ENCODE results near the gene NEK10.

NEK10 gene

DNA sequence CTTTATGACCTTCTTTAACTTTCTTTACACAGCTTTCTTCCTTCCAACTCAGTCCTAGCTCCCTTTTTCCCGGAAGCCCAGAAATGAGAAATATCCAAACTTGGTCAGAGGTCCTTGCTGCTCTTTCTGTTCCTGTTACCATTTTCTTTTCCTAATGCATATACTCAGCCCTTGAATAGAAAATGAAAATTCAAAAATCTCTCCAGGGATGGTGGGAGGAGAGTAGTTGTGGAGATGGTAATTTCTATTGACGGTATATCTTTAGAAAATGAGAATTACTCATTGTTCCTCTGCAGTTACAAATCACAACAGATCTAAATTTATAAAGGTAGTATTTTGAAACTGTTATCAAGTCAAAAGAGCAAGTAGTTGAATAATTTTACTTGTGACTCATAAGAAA lies 255.1 kb downstream of the NEK10 start:
- no peaks in the 10 kb centered on the region for H3K27me3 Mint-ChIP-seq
- no peak overlapping the region for H3K4me3 Mint-ChIP-seq
- peaks cover 2% of the 10 kb centered on the region for H3K36me3 Mint-ChIP-seq
- H3K4me1 Mint-ChIP-seq (ENCODE audit: low read depth) = no peaks in the 10 kb centered on the region
- no peaks in the 10 kb centered on the region for H3K9me3 Mint-ChIP-seq (ENCODE audit: low read depth)
- no peak overlapping the region for H3K27ac Mint-ChIP-seq

DNA sequence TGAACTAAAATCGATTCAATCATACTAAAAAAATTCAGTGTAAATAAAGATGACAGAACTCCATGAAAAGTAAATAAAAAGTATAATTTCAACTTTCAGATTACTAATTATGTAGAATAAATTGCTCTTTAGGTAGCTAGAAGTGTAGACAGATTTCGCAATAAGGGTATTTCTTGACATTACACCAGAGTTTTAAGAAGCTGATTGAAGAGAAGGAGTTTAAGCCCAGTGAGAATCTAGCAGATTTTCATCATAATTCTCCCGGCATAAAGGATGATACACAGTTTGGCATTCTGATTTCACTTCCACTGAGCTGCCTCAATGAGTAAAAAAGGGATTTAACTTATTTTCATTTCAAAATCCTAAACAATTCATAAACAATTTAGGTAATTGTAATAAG lies 259.2 kb downstream of the NEK10 start:
- H3K4me1 Mint-ChIP-seq (ENCODE audit: low read depth) = no peaks in the 10 kb centered on the region
- no peak overlapping the region for H3K4me3 Mint-ChIP-seq
- H3K36me3 Mint-ChIP-seq = no peaks in the 10 kb centered on the region
- H3K9me3 Mint-ChIP-seq (ENCODE audit: low read depth) = no peaks in the 10 kb centered on the region
- H3K27ac Mint-ChIP-seq = no peak overlapping the region
- H3K27me3 Mint-ChIP-seq = peaks cover 1% of the 10 kb centered on the region

GRCh38 chr3:27108322-27108721 lies 260.9 kb downstream of the NEK10 start:
- Mint-ChIP-seq H3K4me3 (no peak overlapping the region), H3K9me3 (ENCODE audit: low read depth) (no peaks in the 10 kb centered on the region), H3K27me3 (peaks cover 2% of the 10 kb centered on the region), H3K36me3 (no peaks in the 10 kb centered on the region), H3K4me1 (ENCODE audit: low read depth) (no peaks in the 10 kb centered on the region), H3K27ac (no peak overlapping the region)

DNA sequence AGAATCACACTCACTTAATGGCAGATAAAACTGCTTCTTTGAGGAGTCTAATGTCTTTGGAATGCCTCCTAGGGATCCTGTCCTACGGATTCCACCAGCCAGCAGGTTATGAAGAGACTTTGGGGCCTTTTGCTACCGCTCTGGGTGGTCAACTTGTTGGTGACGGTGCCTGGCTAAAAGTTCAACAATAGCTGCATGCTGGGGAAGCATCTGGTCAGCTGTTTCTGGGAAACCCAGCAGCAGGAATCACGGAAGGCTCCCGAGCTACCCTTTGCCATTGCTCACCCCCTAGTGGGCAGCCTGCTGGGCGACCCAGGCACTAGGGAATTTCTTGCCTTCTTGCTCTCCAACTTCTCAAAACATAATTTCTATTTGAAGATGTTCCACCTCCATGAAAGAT lies 263.3 kb downstream of the NEK10 start:
- no peak overlapping the region for H3K4me3 Mint-ChIP-seq
- no peaks in the 10 kb centered on the region for H3K36me3 Mint-ChIP-seq
- H3K27me3 Mint-ChIP-seq = peaks cover 2% of the 10 kb centered on the region
- no peak overlapping the region for H3K27ac Mint-ChIP-seq
- H3K4me1 Mint-ChIP-seq (ENCODE audit: low read depth) = no peaks in the 10 kb centered on the region
- H3K9me3 Mint-ChIP-seq (ENCODE audit: low read depth) = no peaks in the 10 kb centered on the region

GRCh38 chr3:27097182-27097581 lies 272.0 kb downstream of the NEK10 start:
- no peaks in the 10 kb centered on the region for H3K9me3 Mint-ChIP-seq (ENCODE audit: low read depth)

DNA sequence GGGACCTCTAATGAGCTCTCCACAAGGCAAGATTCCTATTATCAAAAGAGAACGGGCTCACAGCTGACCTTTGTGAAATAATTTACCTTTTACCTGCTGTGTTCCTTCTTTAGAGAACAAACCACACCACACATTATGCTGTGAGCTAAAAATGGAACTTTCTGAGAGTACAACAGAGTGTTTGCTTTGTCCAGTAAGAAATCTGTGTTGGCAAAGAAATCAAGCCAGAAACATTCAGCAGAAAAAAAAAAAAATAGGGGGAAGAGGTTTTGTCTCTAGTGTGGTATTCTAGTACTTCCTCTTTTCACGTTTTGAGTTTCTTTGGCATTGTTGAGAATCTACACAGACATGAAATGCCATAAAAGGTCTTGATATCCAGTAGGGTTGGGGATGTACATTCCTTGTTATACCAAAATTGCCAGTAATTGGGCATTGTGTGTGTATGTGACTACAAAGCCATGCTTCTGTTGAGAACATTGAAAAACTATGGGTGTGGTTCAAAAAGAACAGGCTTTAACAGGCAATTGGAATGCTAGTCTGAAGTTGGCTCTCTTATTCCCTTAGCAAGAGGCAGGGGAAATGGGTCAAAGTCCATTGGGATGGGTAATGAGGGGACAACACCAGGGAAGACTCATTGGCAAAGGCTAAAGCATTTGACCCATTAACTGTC lies 273.5 kb downstream of the NEK10 start:
- H3K4me1 Mint-ChIP-seq (ENCODE audit: low read depth) = no peaks in the 10 kb centered on the region
- H3K27ac Mint-ChIP-seq = no peak overlapping the region
- H3K9me3 Mint-ChIP-seq (ENCODE audit: low read depth) = no peaks in the 10 kb centered on the region
- no peak overlapping the region for H3K4me3 Mint-ChIP-seq
- H3K27me3 Mint-ChIP-seq = peaks cover 1% of the 10 kb centered on the region
- no peaks in the 10 kb centered on the region for H3K36me3 Mint-ChIP-seq

More at GRCh38 chr3:27097182-27097581, 272.0 kb downstream of the NEK10 start:
- Mint-ChIP-seq H3K27me3 (peaks cover 1% of the 10 kb centered on the region), H3K4me1 (ENCODE audit: low read depth) (no peaks in the 10 kb centered on the region), H3K4me3 (no peak overlapping the region), H3K27ac (no peak overlapping the region), H3K36me3 (no peaks in the 10 kb centered on the region)

DNA sequence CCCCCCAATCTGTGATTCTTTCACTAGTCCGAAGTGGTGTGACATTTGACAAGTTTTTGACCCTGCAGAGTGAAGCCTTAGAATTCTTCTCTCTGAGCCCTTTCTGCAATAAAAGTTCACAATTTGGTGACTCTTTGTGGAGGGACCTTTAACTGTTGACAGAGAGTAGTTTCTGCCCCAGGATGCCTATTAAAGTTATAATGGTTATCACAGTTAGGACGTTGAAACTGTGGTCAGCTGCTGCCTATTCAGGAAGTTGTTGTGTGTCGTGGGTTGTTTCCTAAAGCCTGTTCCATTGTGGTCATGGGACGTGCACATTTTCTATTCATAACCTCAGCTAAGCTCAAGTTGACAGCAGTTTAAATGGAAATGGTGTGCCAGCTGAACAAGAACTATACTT lies 274.5 kb downstream of the NEK10 start:
- Mint-ChIP-seq H3K9me3 (ENCODE audit: low read depth) (no peaks in the 10 kb centered on the region), H3K27me3 (no peaks in the 10 kb centered on the region), H3K36me3 (no peaks in the 10 kb centered on the region), H3K4me1 (ENCODE audit: low read depth) (no peaks in the 10 kb centered on the region), H3K4me3 (no peak overlapping the region), H3K27ac (no peak overlapping the region)

- H3K27me3 Mint-ChIP-seq = no peaks in the 10 kb centered on the region
- H3K27ac Mint-ChIP-seq = no peak overlapping the region
- no peaks in the 10 kb centered on the region for H3K36me3 Mint-ChIP-seq
- H3K4me1 Mint-ChIP-seq (ENCODE audit: low read depth) = no peaks in the 10 kb centered on the region
- no peaks in the 10 kb centered on the region for H3K9me3 Mint-ChIP-seq (ENCODE audit: low read depth)
- no peak overlapping the region for H3K4me3 Mint-ChIP-seq
Measured at GRCh38 chr3:27093771-27094170, 275.4 kb downstream of the NEK10 start.

DNA sequence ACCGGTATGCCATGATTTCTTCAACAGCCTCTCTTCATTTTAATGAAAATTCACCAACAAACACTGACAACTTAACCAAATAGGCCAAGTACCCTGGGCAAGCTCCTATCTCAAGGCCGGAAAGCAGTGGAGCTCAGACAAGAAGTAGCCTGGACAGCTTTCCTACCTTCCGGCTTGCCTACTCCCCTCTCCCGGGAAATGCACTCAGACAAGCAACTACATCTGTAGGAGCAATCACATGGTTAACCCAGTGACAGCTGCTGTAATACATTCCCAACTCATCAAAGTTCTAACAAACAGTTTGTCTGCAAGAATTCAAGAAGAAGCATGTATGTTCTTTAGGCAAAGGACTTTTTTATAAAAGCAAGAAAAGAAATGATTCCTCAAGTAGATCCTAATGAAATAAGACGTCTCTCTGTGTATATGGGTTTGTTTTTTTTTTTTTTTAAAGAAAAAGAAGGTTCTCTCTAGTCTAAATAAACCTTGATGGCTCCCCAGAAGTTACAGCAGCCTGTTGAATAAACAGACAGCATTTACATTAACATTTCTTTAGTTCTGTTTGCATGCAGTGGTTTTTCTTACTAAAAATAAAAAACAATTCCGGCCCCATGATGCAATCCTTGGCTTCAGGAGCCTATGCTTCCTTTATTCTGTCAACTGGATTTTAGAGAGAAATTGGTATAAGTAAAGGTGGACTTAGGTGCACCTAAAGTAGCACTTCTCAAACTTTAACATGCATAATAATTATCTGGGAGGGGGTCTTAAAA lies 278.7 kb downstream of the NEK10 start:
- Mint-ChIP-seq H3K4me1 (ENCODE audit: low read depth) (no peaks in the 10 kb centered on the region), H3K27ac (no peak overlapping the region), H3K4me3 (no peak overlapping the region), H3K27me3 (no peaks in the 10 kb centered on the region), H3K36me3 (no peaks in the 10 kb centered on the region), H3K9me3 (ENCODE audit: low read depth) (no peaks in the 10 kb centered on the region)

- H3K27me3 Mint-ChIP-seq = no peaks in the 10 kb centered on the region
Measured at GRCh38 chr3:27089645-27090044, 279.5 kb downstream of the NEK10 start.

DNA sequence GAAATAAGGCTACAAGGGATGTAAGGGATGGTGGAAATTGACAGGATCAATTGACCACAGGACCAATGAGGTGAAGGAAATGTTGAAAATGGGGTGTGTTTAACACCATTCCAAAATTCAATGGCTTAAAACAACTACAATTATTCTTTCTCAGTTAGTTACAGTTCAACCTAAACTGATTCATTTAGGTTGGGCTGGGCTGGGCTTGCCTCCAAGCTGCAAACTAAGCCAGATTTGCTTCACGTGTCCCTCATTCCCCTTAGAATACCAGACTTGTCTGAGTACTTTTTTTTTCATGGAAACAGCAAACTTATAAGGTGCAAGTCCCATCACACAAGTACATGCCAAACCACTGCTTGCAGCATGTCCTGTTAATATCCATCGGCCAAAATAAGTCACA lies 280.1 kb downstream of the NEK10 start:
- no peak overlapping the region for H3K27ac Mint-ChIP-seq
- H3K27me3 Mint-ChIP-seq = no peaks in the 10 kb centered on the region
- H3K36me3 Mint-ChIP-seq = no peaks in the 10 kb centered on the region
- H3K9me3 Mint-ChIP-seq (ENCODE audit: low read depth) = no peaks in the 10 kb centered on the region
- no peaks in the 10 kb centered on the region for H3K4me1 Mint-ChIP-seq (ENCODE audit: low read depth)
- no peak overlapping the region for H3K4me3 Mint-ChIP-seq

More at GRCh38 chr3:27089645-27090044, 279.5 kb downstream of the NEK10 start:
- no peaks in the 10 kb centered on the region for H3K4me1 Mint-ChIP-seq (ENCODE audit: low read depth)
- H3K4me3 Mint-ChIP-seq = no peak overlapping the region
- H3K27ac Mint-ChIP-seq = no peak overlapping the region
- no peaks in the 10 kb centered on the region for H3K9me3 Mint-ChIP-seq (ENCODE audit: low read depth)
- no peaks in the 10 kb centered on the region for H3K36me3 Mint-ChIP-seq

- H3K4me1 Mint-ChIP-seq (ENCODE audit: low read depth) = no peaks in the 10 kb centered on the region
- no peak overlapping the region for H3K4me3 Mint-ChIP-seq
- no peaks in the 10 kb centered on the region for H3K9me3 Mint-ChIP-seq (ENCODE audit: low read depth)
- H3K36me3 Mint-ChIP-seq = no peaks in the 10 kb centered on the region
- H3K27me3 Mint-ChIP-seq = no peaks in the 10 kb centered on the region
- H3K27ac Mint-ChIP-seq = no peak overlapping the region
Measured at GRCh38 chr3:27085829-27086730, 283.1 kb downstream of the NEK10 start.

DNA sequence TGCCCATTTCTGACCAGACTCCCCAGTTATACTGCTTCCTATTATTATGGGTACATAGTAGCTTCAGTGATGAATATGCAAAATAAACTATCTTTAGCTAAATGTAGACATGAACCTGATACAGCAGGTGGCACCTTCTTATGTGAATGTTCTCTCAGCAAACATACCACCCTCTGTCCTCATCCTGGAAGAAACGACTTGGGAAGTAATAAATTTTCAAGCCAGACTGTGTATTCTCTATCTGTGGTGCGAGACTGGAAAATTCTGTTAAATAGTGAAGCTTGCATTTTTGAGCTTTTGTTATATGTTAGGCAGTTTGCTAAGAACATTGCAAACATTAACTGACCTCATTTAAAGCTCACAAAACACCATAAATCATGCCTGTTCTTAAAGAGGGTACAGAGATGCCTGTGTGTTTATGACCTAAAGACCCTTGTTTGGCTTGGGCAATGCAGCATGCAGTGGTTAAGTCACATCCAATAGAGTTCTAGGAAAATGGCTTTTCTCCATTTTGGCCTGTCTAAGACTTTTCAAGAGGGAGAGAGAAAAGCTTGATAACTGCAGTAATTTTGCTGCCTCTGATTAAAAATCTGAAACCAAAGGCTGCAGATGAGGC lies 287.1 kb downstream of the NEK10 start:
- no peak overlapping the region for H3K27ac Mint-ChIP-seq
- no peaks in the 10 kb centered on the region for H3K4me1 Mint-ChIP-seq (ENCODE audit: low read depth)
- H3K4me3 Mint-ChIP-seq = no peak overlapping the region
- no peaks in the 10 kb centered on the region for H3K27me3 Mint-ChIP-seq
- H3K9me3 Mint-ChIP-seq (ENCODE audit: low read depth) = no peaks in the 10 kb centered on the region
- H3K36me3 Mint-ChIP-seq = no peaks in the 10 kb centered on the region

- no peaks in the 10 kb centered on the region for H3K27me3 Mint-ChIP-seq
- H3K4me3 Mint-ChIP-seq = no peak overlapping the region
- H3K9me3 Mint-ChIP-seq (ENCODE audit: low read depth) = no peaks in the 10 kb centered on the region
- H3K4me1 Mint-ChIP-seq (ENCODE audit: low read depth) = no peaks in the 10 kb centered on the region
- H3K27ac Mint-ChIP-seq = no peak overlapping the region
- H3K36me3 Mint-ChIP-seq = no peaks in the 10 kb centered on the region
Measured at GRCh38 chr3:27081566-27081965, 287.6 kb downstream of the NEK10 start.

GRCh38 chr3:27080258-27080525 lies 289.0 kb downstream of the NEK10 start:
- Mint-ChIP-seq H3K36me3 (no peaks in the 10 kb centered on the region), H3K4me3 (no peak overlapping the region), H3K27ac (no peak overlapping the region), H3K27me3 (peaks cover 2% of the 10 kb centered on the region), H3K4me1 (ENCODE audit: low read depth) (no peaks in the 10 kb centered on the region), H3K9me3 (ENCODE audit: low read depth) (no peaks in the 10 kb centered on the region)
